GM12875 (cell line): ENCODE measurements around the gene CCDC192.

ENCODE experiments used
- H3K4me3 ChIP-seq: one replicate; pipeline ENCODE4 v1.5.1; 2011; ENCODE audit warnings: low read depth, low read length, control low read depth
- CTCF ChIP-seq: IDR thresholded peaks from 2 replicates; pipeline ENCODE4 v1.5.1; 2011; ENCODE audit warnings: low read depth, mild to moderate bottlenecking, control low read depth, inconsistent platforms, low read length, moderate library complexity, borderline replicate concordance; ENCODE audit not compliant: insufficient read depth

Gene CCDC192

GRCh38 chr5:127988146-127988760 lies 285.1 kb downstream of the CCDC192 start:
- no peak for TF ChIP-seq CTCF
- no peak overlapping the region for H3K4me3 ChIP-seq
